ENCODE data around the gene MECP2. TPM values are rescaled to one million over a fixed set of nuclear protein-coding genes. Genes with fewer than 3 reads are reported as not detected.

Gene MECP2
- total RNA-seq, 1 experiment from 2014 or later = 47.3 TPM

- no TSS peak for BruUV-seq (replicated peaks)
- Histone ChIP-seq H3K9ac (ENCODE audit: low read length) (no peak overlapping the region), H3K9me2 (replicated peaks; ENCODE audit: low read length) (no peaks in the 10 kb centered on the region), H3K79me2 (ENCODE audit: low read length) (peaks cover 36% of the 10 kb centered on the region), H3K9me3 (ENCODE audit: low read length) (no peaks in the 10 kb centered on the region), H3K36me3 (ENCODE audit: low read depth, low read length) (no peaks in the 10 kb centered on the region), H3K27ac (ENCODE audit: low read length) (no peak overlapping the region), H2AFZ (ENCODE audit: low read length) (no peak overlapping the region), H3K27me3 (ENCODE audit: low read length) (no peaks in the 10 kb centered on the region), H3F3A (ENCODE audit: low read length, unreplicated experiment) (peaks cover 6% of the 10 kb centered on the region), H3K4me2 (ENCODE audit: low read length) (0 out of 2 replicates have a peak overlapping the region, but pooled peaks have one; percentile 96), H3K4me1 (ENCODE audit: insufficient read depth, low read length) (peaks cover 12% of the 10 kb centered on the region), H3K4me3 (ENCODE audit: low read length) (no peak overlapping the region), H4K20me1 (ENCODE audit: low read length) (peaks cover under 1% of the 10 kb centered on the region)
- DNase-seq (no peak), ATAC-seq (no peak)
- ChIA-PET POLR2A (ENCODE audit: unreplicated experiment) (no interaction called here), CTCF (interaction anchor here (0.7 kb wide), 1 partner anchor 41 kb away, joined by 5 read pairs; no protein-coding TSS in a partner anchor)
- TF ChIP-seq EZH2phosphoT487 (IDR thresholded peaks at IDR 0.05; ENCODE audit: borderline replicate concordance, low read length) = no peak
- no peak for TF ChIP-seq EZH2 (IDR thresholded peaks at IDR 0.05; ENCODE audit: low read length, unreplicated experiment)
- no peak for TF ChIP-seq CTCF (conservative IDR thresholded peaks at IDR 0.05; ENCODE audit: low read depth, low read length)
- intact Hi-C loops (cut with micrococcal nuclease) = loop anchor here (10.0 kb wide), 1 partner anchor 400 kb away; the partner anchor contains the start of genes EMD and FLNA
Observed at GRCh38 chrX:153974726-153975286, 122.7 kb downstream of the MECP2 start.

GRCh38 chrX:153974003-153974725 is 123.4 kb downstream of the MECP2 start:
- no peak overlapping the region for H3K27ac ChIP-seq (ENCODE audit: low read length)
- POLR2A ChIA-PET (ENCODE audit: unreplicated experiment) = no interaction called here
- H3K36me3 ChIP-seq (ENCODE audit: low read depth, low read length) = no peaks in the 10 kb centered on the region
- intact Hi-C loops (cut with micrococcal nuclease) = loop anchor here (10.0 kb wide), 1 partner anchor 401 kb away; the partner anchor contains the start of genes EMD and FLNA
- no peak overlapping the region for H2AFZ ChIP-seq (ENCODE audit: low read length)
- no TSS peak for BruUV-seq (replicated peaks)
- peaks cover 42% of the 10 kb centered on the region for H3K79me2 ChIP-seq (ENCODE audit: low read length)
- DNase-seq = no peak
- H3K27me3 ChIP-seq (ENCODE audit: low read length) = no peaks in the 10 kb centered on the region
- H3K4me2 ChIP-seq (ENCODE audit: low read length) = peak overlapping the region; percentile 96
- H3K4me3 ChIP-seq (ENCODE audit: low read length) = peak overlapping the region; percentile 85
- H3K9me3 ChIP-seq (ENCODE audit: low read length) = no peaks in the 10 kb centered on the region
- peaks cover 7% of the 10 kb centered on the region for H4K20me1 ChIP-seq (ENCODE audit: low read length)
- H3K9me2 ChIP-seq (replicated peaks; ENCODE audit: low read length) = no peaks in the 10 kb centered on the region
- H3F3A ChIP-seq (ENCODE audit: low read length, unreplicated experiment) = peaks cover 6% of the 10 kb centered on the region
- H3K9ac ChIP-seq (ENCODE audit: low read length) = 0 out of 2 replicates have a peak overlapping the region, but pooled peaks have one; percentile 100
- no peak for TF ChIP-seq EZH2phosphoT487 (IDR thresholded peaks at IDR 0.05; ENCODE audit: borderline replicate concordance, low read length)
- no peak for TF ChIP-seq EZH2 (IDR thresholded peaks at IDR 0.05; ENCODE audit: low read length, unreplicated experiment)
- TF ChIP-seq CTCF (conservative IDR thresholded peaks at IDR 0.05; ENCODE audit: low read depth, low read length) = no peak
- ATAC-seq = no peak
- CTCF ChIA-PET = no interaction called here
- H3K4me1 ChIP-seq (ENCODE audit: insufficient read depth, low read length) = peaks cover 12% of the 10 kb centered on the region

Measured in PC-3 (cell line).